ENCODE results near the gene NQO1.

DNA sequence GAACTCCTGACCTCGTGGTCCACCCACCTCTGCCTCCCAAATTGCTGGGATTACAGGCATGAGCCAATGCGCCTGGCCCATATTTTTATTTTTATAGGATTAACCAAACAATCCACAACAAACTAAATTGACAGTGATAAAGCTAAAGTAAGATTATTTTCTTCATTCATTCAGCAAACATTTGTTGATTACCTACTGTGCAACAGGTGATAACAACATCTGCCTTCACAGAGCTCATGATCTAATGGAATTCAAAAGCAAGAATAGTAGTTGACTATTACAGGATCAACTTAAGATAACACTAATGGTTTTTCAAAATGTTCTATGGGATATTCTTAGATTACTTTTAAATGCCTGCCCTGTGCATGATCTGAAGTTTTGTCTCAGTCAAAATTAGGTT is 37.8 kb downstream of the NQO1 start:
- TF ChIP-seq, protein P1, sequence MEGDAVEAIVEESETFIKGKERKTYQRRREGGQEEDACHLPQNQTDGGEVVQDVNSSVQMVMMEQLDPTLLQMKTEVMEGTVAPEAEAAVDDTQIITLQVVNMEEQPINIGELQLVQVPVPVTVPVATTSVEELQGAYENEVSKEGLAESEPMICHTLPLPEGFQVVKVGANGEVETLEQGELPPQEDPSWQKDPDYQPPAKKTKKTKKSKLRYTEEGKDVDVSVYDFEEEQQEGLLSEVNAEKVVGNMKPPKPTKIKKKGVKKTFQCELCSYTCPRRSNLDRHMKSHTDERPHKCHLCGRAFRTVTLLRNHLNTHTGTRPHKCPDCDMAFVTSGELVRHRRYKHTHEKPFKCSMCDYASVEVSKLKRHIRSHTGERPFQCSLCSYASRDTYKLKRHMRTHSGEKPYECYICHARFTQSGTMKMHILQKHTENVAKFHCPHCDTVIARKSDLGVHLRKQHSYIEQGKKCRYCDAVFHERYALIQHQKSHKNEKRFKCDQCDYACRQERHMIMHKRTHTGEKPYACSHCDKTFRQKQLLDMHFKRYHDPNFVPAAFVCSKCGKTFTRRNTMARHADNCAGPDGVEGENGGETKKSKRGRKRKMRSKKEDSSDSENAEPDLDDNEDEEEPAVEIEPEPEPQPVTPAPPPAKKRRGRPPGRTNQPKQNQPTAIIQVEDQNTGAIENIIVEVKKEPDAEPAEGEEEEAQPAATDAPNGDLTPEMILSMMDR (IDR thresholded peaks at IDR 0.05): no peak
- no peak for TF ChIP-seq POLR2A (IDR thresholded peaks at IDR 0.05)
